HCT116 (cell line): ENCODE measurements around the gene HOMER3. TPM values are rescaled to one million over a fixed set of nuclear protein-coding genes. Genes with fewer than 3 reads are reported as not detected.
"Not testable (repeated sequence)": the region's sequence is repeated elsewhere in the genome, so short reads cannot be mapped to it uniquely, and the experiment has no call there.

Experiments
- ATAC-seq: fragments of 200-7000 bp; cut with Tn5 transposase; 2 replicates; pipeline ENCODE4 v1.9.1; 2020; ENCODE audit warnings: mild to moderate bottlenecking, moderate library complexity
- BruUV-seq: library from RNA; stranded (reverse); fragments of 400-500 nt; replicated peaks from 2 replicates; lab custom pipeline; 2021; lab: Mats Ljungman, UMichigan
- CTCF ChIA-PET: fragments of 300-600 bp; sonication (Branson Sonifier 250); formaldehyde crosslinking; loops from one replicate; lab custom pipeline; 2021; ENCODE audit warnings: antibody characterized with exemption; lab: Charles Lee
- POLR2A ChIA-PET: fragments of 300-600, 350-600 bp; sonication (Branson Sonifier 250); formaldehyde crosslinking; loops from one replicate; lab custom pipeline; 2021; ENCODE audit warnings: antibody characterized with exemption; lab: Charles Lee
- RAD21 ChIA-PET, 2 experiments: fragments of 300-600 bp; sonication (Branson Sonifier 250); formaldehyde crosslinking; loops; one replicate each; lab custom pipeline; 2023; ENCODE audit warnings: low total read pairs in 2 of 2; ENCODE audit not compliant: uncharacterized antibody in 2 of 2, unreplicated experiment in 2 of 2, low non-redundant PET in 1 of 2; lab: Charles Lee
- DNase-seq: peaks from one replicate; pipeline ENCODE4 v3.0.0-alpha.2; 2010; ENCODE audit warnings: low read depth, low spot score
- H2AFZ ChIP-seq: fragments of 200-600 bp; shearing (Covaris generic), sonication (generic); 2 replicates; pipeline ENCODE4 v1.6.1; 2017; ENCODE audit warnings: low read depth, mixed run types, mixed read lengths, antibody characterized with exemption, low read length; ENCODE audit not compliant: poor library complexity, severe bottlenecking
- H3K27ac ChIP-seq: 2 replicates; pipeline ENCODE4 v1.5.1; 2012; ENCODE audit warnings: low read depth, low read length
- H3K27me3 ChIP-seq: fragments of 200-600 bp; sonication (generic); 2 replicates; pipeline ENCODE4 v1.6.1; 2016; ENCODE audit warnings: mixed run types, low read length, mixed read lengths; ENCODE audit not compliant: insufficient read depth
- H3K36me3 ChIP-seq, 2 experiments: fragments of 200-500 bp in 1 of 2; fragments of 200-600 bp in 1 of 2; sonication (Bioruptor generic) in 1 of 2; sonication (generic) in 1 of 2; 2 replicates each; pipeline versions ENCODE4 v1.5.1 to v1.6.1; 2014 to 2016; ENCODE audit warnings: low read length in 2 of 2, inconsistent platforms in 1 of 2, mixed read lengths in 1 of 2, mixed run types in 1 of 2; ENCODE audit not compliant: insufficient read depth in 2 of 2, control insufficient read depth in 1 of 2
- H3K4me1 ChIP-seq, 2 experiments: fragments of 200-600 bp in 1 of 2; sonication (generic) in 1 of 2; 2 replicates each; pipeline versions ENCODE4 v1.5.1 to v1.6.1; 2012 to 2017; ENCODE audit warnings: low read length in 2 of 2, inconsistent platforms in 1 of 2, mild to moderate bottlenecking in 1 of 2, mixed read lengths in 1 of 2, mixed run types in 1 of 2, moderate library complexity in 1 of 2; ENCODE audit not compliant: insufficient read depth in 2 of 2, control insufficient read depth in 1 of 2
- H3K4me2 ChIP-seq: fragments of 200-600 bp; sonication (generic); 2 replicates; pipeline ENCODE4 v1.6.1; 2017; ENCODE audit warnings: mixed run types, low read length, mixed read lengths
- H3K4me3 ChIP-seq, 2 experiments: fragments of 200-600 bp in 1 of 2; sonication (generic) in 1 of 2; replicated peaks in 1 of 2; 2 replicates each; pipeline ENCODE4 v1.5.1; 2011 to 2016; ENCODE audit warnings: low read length in 2 of 2, control low read depth in 1 of 2, low read depth in 1 of 2, mild to moderate bottlenecking in 1 of 2, mixed read lengths in 1 of 2, mixed run types in 1 of 2
- H3K79me2 ChIP-seq: fragments of 200-600 bp; sonication (generic); 2 replicates; pipeline ENCODE4 v1.6.1; 2017; ENCODE audit warnings: mild to moderate bottlenecking, mixed run types, low read length, moderate library complexity, mixed read lengths; ENCODE audit not compliant: insufficient read depth
- H3K9ac ChIP-seq: fragments of 200-600 bp; sonication (generic); 2 replicates; pipeline ENCODE4 v1.6.1; 2016; ENCODE audit warnings: low read length, mixed read lengths
- H3K9me2 ChIP-seq: fragments of 200-600 bp; sonication (generic), shearing (Covaris generic); 2 replicates; pipeline ENCODE4 v1.6.1; 2017; ENCODE audit warnings: mixed run types, mild to moderate bottlenecking, moderate library complexity; ENCODE audit not compliant: insufficient read depth
- H3K9me3 ChIP-seq, 2 experiments: fragments of 200-500 bp in 1 of 2; fragments of 200-600 bp in 1 of 2; sonication (Bioruptor generic) in 1 of 2; sonication (generic) in 1 of 2; 2 replicates each; pipeline ENCODE4 v1.6.1; 2014 to 2017; ENCODE audit warnings: low read length in 2 of 2, mixed read lengths in 2 of 2, inconsistent platforms in 1 of 2, low read depth in 1 of 2, mild to moderate bottlenecking in 1 of 2, mixed run types in 1 of 2, moderate library complexity in 1 of 2; ENCODE audit not compliant: control insufficient read depth in 1 of 2, insufficient read depth in 1 of 2
- H4K20me1 ChIP-seq: fragments of 200-600 bp; sonication (generic), shearing (Covaris generic); 2 replicates; pipeline ENCODE4 v1.6.1; 2017; ENCODE audit warnings: mixed run types, mild to moderate bottlenecking, moderate library complexity; ENCODE audit not compliant: insufficient read depth
- CEBPB ChIP-seq: IDR thresholded peaks from 2 replicates; pipeline ENCODE4 v1.6.1; 2012; ENCODE audit warnings: low read depth
- EZH2phosphoT487 ChIP-seq: fragments of 200-600 bp; IDR thresholded peaks from 2 replicates; pipeline ENCODE4 v1.6.1; 2018; ENCODE audit warnings: antibody characterized with exemption, borderline replicate concordance
- FOSL1 ChIP-seq: IDR thresholded peaks from 2 replicates; pipeline ENCODE4 v1.6.1; 2012; ENCODE audit warnings: low read depth
- SP1 ChIP-seq: IDR thresholded peaks from 2 replicates; pipeline ENCODE4 v1.6.1; 2012; ENCODE audit warnings: low read depth
- intact Hi-C: fragments of 100-400 bp; cut with micrococcal nuclease; formaldehyde crosslinking; loops from 2 replicates; pipeline ENCODE4 v1.10.0; 2022
- total RNA-seq: library from RNA; stranded (reverse); gene quantifications from one replicate; pipeline ENCODE4 v1.2.1, GENCODE V29; 2021; ENCODE audit not compliant: unreplicated experiment
- TF ChIP-seq, protein P1 (sequence below): IDR thresholded peaks from 2 replicates; pipeline ENCODE4 v1.6.1; 2012; ENCODE audit warnings: low read depth
- TF ChIP-seq, protein P2 (sequence below): IDR thresholded peaks from 2 replicates; pipeline ENCODE4 v1.6.1; 2011; ENCODE audit warnings: mild to moderate bottlenecking, low read length, moderate library complexity; ENCODE audit not compliant: insufficient replicate concordance; ENCODE audit errors: extremely low read depth

The HOMER3 gene
- total RNA-seq, 1 experiment from 2014 or later, result 45.2 TPM

DNA sequence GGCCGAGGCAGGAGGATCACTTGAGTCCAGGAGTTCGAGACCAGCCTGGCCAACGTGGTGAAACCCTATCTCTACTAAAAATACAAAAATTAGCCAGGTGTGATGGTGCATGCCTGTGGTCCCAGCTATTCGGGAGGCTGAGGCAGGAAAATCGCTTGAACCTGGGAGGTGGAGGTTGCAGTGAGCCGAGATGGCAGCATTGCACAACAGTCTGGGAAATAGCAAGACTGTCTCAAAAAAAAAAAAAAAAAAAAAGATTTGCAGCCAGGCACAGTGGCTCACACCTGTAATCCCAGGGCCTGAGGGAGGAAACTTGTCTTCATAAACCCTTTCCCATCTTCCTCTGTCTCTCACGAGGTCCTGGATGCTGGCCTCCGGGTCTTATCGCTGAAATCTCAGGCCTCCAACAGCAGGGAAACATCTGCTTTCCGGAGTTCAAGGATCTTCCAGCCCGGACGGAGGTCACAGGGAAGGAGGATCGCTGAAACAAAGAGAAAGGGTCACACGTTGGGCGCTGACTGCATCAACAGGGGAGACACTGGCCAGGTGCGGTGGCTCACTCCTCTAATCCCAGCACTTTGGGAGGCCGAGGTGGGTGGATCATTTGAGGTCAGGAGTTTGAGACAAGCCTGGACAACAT, 11.5 kb upstream of the HOMER3 start:
- RAD21 ChIA-PET, H3K79me2 ChIP-seq, H3K4me2 ChIP-seq, ATAC-seq, H3K4me3 ChIP-seq, intact Hi-C loops, H3K27me3 ChIP-seq, H3K27ac ChIP-seq, POLR2A ChIA-PET, H3K9me3 ChIP-seq, H3K9ac ChIP-seq, BruUV-seq, H4K20me1 ChIP-seq, H3K9me2 ChIP-seq, H2AFZ ChIP-seq, CTCF ChIA-PET, H3K4me1 ChIP-seq, DNase-seq, H3K36me3 ChIP-seq: not testable (repeated sequence)

DNA sequence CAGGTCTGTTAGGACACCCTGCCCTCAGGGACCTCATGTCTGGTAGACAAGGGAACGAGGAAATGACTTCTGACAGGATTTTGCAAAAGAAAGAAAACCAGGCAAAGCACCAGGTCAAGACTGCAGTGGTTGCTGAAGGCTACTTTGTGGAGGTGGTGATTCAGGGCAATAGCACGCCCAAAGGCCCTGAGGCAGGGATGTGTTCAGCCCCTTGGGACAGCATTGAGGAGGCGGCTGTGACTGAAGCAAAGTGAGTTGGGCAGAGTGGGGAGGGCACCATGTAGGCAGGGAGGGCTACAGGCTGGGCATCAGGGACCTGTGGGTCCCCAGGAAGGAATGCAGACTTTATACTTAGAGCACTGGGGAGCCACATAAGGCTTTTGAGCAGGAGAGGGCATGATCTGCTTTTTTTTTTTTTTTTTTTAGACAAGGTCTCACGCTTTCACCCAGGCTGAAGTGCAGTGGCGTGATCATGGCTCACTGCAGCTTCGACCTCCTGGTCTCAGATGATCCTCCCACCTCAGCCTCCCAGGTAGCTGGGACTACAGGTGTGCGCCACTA, 10.8 kb upstream of the HOMER3 start:
- CTCF ChIA-PET, result no interaction called here

More for the DNA sequence above, 10.8 kb upstream of the HOMER3 start:
- H3K79me2 ChIP-seq, result no peaks in the 10 kb centered on the region
- TF ChIP-seq, protein P1, sequence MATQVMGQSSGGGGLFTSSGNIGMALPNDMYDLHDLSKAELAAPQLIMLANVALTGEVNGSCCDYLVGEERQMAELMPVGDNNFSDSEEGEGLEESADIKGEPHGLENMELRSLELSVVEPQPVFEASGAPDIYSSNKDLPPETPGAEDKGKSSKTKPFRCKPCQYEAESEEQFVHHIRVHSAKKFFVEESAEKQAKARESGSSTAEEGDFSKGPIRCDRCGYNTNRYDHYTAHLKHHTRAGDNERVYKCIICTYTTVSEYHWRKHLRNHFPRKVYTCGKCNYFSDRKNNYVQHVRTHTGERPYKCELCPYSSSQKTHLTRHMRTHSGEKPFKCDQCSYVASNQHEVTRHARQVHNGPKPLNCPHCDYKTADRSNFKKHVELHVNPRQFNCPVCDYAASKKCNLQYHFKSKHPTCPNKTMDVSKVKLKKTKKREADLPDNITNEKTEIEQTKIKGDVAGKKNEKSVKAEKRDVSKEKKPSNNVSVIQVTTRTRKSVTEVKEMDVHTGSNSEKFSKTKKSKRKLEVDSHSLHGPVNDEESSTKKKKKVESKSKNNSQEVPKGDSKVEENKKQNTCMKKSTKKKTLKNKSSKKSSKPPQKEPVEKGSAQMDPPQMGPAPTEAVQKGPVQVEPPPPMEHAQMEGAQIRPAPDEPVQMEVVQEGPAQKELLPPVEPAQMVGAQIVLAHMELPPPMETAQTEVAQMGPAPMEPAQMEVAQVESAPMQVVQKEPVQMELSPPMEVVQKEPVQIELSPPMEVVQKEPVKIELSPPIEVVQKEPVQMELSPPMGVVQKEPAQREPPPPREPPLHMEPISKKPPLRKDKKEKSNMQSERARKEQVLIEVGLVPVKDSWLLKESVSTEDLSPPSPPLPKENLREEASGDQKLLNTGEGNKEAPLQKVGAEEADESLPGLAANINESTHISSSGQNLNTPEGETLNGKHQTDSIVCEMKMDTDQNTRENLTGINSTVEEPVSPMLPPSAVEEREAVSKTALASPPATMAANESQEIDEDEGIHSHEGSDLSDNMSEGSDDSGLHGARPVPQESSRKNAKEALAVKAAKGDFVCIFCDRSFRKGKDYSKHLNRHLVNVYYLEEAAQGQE, result no peak
- no peak for TF ChIP-seq CEBPB
- TF ChIP-seq, protein P2, sequence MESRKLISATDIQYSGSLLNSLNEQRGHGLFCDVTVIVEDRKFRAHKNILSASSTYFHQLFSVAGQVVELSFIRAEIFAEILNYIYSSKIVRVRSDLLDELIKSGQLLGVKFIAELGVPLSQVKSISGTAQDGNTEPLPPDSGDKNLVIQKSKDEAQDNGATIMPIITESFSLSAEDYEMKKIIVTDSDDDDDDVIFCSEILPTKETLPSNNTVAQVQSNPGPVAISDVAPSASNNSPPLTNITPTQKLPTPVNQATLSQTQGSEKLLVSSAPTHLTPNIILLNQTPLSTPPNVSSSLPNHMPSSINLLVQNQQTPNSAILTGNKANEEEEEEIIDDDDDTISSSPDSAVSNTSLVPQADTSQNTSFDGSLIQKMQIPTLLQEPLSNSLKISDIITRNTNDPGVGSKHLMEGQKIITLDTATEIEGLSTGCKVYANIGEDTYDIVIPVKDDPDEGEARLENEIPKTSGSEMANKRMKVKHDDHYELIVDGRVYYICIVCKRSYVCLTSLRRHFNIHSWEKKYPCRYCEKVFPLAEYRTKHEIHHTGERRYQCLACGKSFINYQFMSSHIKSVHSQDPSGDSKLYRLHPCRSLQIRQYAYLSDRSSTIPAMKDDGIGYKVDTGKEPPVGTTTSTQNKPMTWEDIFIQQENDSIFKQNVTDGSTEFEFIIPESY, result no peak
- no peak for TF ChIP-seq FOSL1
- TF ChIP-seq SP1, result no peak
- TF ChIP-seq EZH2phosphoT487, result no peak
- H3K4me1 ChIP-seq, result peaks cover 0 to 5% of the 10 kb centered on the region in 2 experiments; a peak in 1 of 4 replicates
- BruUV-seq, result no TSS peak
- ChIA-PET POLR2A (no interaction called here), RAD21 (no interaction called here)
- H4K20me1 ChIP-seq, result no peaks in the 10 kb centered on the region
- H3K9me3 ChIP-seq, result no peaks in the 10 kb centered on the region
- H3K27me3 ChIP-seq, result no peaks in the 10 kb centered on the region
- ATAC-seq, result no peak
- H3K9me2 ChIP-seq, result no peaks in the 10 kb centered on the region
- no peak overlapping the region for H3K4me3 ChIP-seq
- no peak overlapping the region for H2AFZ ChIP-seq
- no peak overlapping the region for H3K27ac ChIP-seq
- no peaks in the 10 kb centered on the region for H3K36me3 ChIP-seq
- H3K9ac ChIP-seq, result no peak overlapping the region
- H3K4me2 ChIP-seq, result no peak overlapping the region
- intact Hi-C loops, result no loop called here
- DNase-seq, result no peak
